ENCODE measurements around the gene CALCA.

CALCA gene

DNA sequence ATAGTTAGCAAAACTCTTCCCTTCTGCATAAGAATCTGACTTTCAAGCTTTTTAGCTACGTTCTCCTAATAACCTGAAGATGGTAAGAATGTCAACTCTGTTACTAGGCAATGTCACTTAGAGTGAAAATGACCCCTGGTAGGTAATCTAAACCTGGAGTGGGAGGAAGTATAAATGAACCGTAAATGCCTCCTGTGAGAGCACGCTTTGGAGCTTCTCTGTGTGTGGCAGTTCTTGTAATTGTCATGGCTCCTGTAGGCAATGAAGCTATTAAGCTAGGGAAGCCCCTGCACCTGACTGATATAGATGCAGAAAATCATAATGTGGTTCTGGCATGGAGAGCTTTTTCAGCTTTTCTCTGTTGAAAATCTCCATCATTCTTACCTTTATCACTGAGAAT, 29.4 kb downstream of the CALCA start:
- DNase-seq (ENCODE audit: low read depth): no peak

GRCh38 chr11:14938936-14939335, 33.2 kb downstream of the CALCA start:
- DNase-seq (ENCODE audit: low read depth): no peak

GRCh38 chr11:14934641-14935351, 37.4 kb downstream of the CALCA start:
- DNase-seq (ENCODE audit: low read depth): no peak

DNA sequence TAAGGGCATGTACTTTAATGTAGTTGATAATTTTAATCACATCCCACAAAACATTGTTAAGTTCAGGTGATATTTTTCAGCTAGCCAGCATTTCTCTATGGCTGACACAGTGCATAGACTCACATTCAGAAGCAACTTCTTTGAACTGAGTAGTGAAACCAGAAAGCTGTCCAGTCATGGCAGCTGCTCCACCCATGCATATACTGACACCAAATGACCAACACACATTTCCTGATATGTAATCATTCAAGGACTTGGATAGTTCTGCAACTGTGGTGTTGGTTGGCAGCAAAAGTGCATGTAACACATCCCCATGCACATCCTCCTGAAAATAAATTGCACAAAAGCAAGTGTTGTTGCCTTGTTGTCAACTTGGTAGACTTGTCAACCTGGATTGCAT, 39.7 kb downstream of the CALCA start:
- DNase-seq (ENCODE audit: low read depth): no peak

DNA sequence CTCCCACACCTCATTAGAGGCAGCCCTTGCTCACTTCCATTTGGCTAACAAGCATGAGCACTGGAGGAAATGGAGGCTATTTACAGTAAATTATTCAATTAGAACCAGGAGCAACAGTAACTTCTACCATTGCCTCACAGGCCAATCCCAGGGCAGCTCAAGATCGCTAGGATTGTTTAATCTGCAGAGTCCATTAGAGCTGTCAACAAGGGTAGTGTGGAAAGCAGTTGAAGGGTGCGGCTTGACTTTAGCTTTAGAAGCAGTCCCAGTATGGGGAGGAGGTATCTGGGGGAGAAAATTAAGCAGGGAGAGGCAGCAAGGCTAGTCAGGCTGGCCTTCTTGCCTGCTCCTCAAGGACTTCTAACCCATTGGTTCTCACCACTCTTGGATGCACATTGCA, 41.8 kb downstream of the CALCA start:
- no peak for DNase-seq (ENCODE audit: low read depth)

DNA sequence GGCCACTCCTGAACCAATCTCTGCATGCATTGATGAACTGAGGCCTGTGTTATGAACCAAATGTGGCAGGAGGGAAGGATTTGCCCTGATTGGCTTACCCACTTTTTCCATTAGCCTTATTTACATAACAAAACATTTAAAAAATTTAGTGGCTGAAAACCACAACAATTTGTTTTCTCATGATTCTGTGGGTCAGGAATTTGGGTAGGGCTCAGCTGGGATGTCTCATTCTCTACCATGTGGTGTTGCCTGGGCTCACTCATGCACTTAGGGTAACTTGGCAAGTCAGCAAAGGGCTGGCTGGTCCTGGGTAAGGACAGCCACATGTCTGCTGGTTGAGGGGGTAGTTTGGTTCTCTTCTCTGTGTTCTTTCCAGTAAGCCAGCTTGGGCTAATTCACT, 45.0 kb downstream of the CALCA start:
- DNase-seq (ENCODE audit: low read depth): no peak

DNA sequence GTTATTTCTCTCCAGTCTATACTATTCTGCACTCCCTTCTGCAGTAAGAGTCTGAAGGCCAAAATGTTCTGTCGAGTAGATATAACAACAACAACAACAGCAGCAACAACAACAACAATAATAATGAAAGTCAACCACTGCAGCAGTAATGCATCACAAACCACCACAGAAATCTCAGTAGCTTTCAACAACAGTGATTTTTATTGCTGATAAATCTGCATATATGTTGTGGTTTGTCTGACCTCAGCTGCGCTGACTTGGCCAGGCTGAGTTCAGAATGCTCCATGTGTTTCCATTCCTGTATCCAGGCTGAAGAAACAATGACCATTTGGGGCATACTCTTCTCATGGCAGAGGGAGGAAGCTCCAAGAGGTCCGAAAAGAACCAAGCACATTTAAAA, 47.8 kb downstream of the CALCA start:
- no peak for DNase-seq (ENCODE audit: low read depth)

All from stimulated activated CD8-positive, alpha-beta memory T cell treated with anti-CD3 and anti-CD28 coated beads, Interleukin-15, amount 100 ng/mL, for 1 hour (primary cell).